K562 (cell line): ENCODE results near the gene ING1.

Source experiments
- BRCA1 ChIP-seq, 2 experiments: fragments of 450-650 bp in 1 of 2; sonication (generic) in 1 of 2; formaldehyde crosslinking in 1 of 2; IDR thresholded peaks; 2 replicates each; pipeline versions ENCODE4 v1.5.0 to v1.6.1; 2017 to 2020; ENCODE audit warnings: mild to moderate bottlenecking in 1 of 2, missing genetic modification reagents in 1 of 2
- CBX3 ChIP-seq, 2 experiments: IDR thresholded peaks; 1 replicate in 1 of 2; 2 replicates in 1 of 2; pipeline ENCODE4 v1.6.1; 2012; ENCODE audit warnings: inconsistent platforms in 2 of 2, low read length in 2 of 2, borderline replicate concordance in 1 of 2, control low read depth in 1 of 2
- CHD7 ChIP-seq: fragments of 200-600 bp; sonication (generic); IDR thresholded peaks from one replicate; pipeline ENCODE4 v1.6.1; 2012; ENCODE audit warnings: mild to moderate bottlenecking, low read depth, low read length, inconsistent platforms
- POLR2A ChIP-seq: fragments of 450-650 bp; conservative IDR thresholded peaks from 2 replicates; pipeline ENCODE4 v1.6.1; 2016
- POLR3A ChIP-seq: IDR thresholded peaks from 2 replicates; pipeline ENCODE4 v1.6.1; 2011; ENCODE audit warnings: borderline replicate concordance, mild to moderate bottlenecking, moderate library complexity; ENCODE audit not compliant: insufficient read length, insufficient read depth; ENCODE audit errors: extremely low read depth
- TAF1 ChIP-seq: IDR thresholded peaks from 2 replicates; pipeline ENCODE4 v1.6.1; 2011; ENCODE audit warnings: mild to moderate bottlenecking, low read length, moderate library complexity; ENCODE audit not compliant: insufficient read depth, control insufficient read depth, severe bottlenecking; ENCODE audit errors: extremely low read depth
- TF ChIP-seq, protein P1 (sequence below): sonication (generic); formaldehyde crosslinking; IDR thresholded peaks from 2 replicates; pipeline ENCODE4 v1.8.1; 2023; ENCODE audit warnings: mild to moderate bottlenecking, missing genetic modification reagents
- TF ChIP-seq, protein P2 (sequence below): sonication (generic); formaldehyde crosslinking; IDR thresholded peaks from 2 replicates; pipeline ENCODE4 v1.8.0; 2022; ENCODE audit warnings: missing genetic modification reagents, mild to moderate bottlenecking, borderline replicate concordance
- TF ChIP-seq, protein P3 (sequence below): sonication (generic); formaldehyde crosslinking; IDR thresholded peaks from 2 replicates; pipeline ENCODE4 v1.8.1; 2023; ENCODE audit warnings: missing genetic modification reagents, mild to moderate bottlenecking, borderline replicate concordance

- TF ChIP-seq CBX3 (IDR thresholded peaks at IDR 0.05; ENCODE audit: borderline replicate concordance in 1 of 2, low read length in 2 of 2) (no peak), POLR3A (no peak), CHD7 (no peak), TAF1 (no peak), BRCA1 (IDR thresholded peaks at IDR 0.05) (no peak), BRCA1 (CRISPR knock-in tag; IDR thresholded peaks at IDR 0.05) (no peak), POLR2A (no peak)
- TF ChIP-seq, protein P1, sequence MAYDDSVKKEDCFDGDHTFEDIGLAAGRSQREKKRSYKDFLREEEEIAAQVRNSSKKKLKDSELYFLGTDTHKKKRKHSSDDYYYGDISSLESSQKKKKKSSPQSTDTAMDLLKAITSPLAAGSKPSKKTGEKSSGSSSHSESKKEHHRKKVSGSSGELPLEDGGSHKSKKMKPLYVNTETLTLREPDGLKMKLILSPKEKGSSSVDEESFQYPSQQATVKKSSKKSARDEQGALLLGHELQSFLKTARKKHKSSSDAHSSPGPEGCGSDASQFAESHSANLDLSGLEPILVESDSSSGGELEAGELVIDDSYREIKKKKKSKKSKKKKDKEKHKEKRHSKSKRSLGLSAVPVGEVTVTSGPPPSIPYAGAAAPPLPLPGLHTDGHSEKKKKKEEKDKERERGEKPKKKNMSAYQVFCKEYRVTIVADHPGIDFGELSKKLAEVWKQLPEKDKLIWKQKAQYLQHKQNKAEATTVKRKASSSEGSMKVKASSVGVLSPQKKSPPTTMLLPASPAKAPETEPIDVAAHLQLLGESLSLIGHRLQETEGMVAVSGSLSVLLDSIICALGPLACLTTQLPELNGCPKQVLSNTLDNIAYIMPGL (CRISPR knock-in tag) = no peak
- TF ChIP-seq, protein P2, sequence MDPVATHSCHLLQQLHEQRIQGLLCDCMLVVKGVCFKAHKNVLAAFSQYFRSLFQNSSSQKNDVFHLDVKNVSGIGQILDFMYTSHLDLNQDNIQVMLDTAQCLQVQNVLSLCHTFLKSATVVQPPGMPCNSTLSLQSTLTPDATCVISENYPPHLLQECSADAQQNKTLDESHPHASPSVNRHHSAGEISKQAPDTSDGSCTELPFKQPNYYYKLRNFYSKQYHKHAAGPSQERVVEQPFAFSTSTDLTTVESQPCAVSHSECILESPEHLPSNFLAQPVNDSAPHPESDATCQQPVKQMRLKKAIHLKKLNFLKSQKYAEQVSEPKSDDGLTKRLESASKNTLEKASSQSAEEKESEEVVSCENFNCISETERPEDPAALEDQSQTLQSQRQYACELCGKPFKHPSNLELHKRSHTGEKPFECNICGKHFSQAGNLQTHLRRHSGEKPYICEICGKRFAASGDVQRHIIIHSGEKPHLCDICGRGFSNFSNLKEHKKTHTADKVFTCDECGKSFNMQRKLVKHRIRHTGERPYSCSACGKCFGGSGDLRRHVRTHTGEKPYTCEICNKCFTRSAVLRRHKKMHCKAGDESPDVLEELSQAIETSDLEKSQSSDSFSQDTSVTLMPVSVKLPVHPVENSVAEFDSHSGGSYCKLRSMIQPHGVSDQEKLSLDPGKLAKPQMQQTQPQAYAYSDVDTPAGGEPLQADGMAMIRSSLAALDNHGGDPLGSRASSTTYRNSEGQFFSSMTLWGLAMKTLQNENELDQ (CRISPR knock-in tag) = no peak
- TF ChIP-seq, protein P3, sequence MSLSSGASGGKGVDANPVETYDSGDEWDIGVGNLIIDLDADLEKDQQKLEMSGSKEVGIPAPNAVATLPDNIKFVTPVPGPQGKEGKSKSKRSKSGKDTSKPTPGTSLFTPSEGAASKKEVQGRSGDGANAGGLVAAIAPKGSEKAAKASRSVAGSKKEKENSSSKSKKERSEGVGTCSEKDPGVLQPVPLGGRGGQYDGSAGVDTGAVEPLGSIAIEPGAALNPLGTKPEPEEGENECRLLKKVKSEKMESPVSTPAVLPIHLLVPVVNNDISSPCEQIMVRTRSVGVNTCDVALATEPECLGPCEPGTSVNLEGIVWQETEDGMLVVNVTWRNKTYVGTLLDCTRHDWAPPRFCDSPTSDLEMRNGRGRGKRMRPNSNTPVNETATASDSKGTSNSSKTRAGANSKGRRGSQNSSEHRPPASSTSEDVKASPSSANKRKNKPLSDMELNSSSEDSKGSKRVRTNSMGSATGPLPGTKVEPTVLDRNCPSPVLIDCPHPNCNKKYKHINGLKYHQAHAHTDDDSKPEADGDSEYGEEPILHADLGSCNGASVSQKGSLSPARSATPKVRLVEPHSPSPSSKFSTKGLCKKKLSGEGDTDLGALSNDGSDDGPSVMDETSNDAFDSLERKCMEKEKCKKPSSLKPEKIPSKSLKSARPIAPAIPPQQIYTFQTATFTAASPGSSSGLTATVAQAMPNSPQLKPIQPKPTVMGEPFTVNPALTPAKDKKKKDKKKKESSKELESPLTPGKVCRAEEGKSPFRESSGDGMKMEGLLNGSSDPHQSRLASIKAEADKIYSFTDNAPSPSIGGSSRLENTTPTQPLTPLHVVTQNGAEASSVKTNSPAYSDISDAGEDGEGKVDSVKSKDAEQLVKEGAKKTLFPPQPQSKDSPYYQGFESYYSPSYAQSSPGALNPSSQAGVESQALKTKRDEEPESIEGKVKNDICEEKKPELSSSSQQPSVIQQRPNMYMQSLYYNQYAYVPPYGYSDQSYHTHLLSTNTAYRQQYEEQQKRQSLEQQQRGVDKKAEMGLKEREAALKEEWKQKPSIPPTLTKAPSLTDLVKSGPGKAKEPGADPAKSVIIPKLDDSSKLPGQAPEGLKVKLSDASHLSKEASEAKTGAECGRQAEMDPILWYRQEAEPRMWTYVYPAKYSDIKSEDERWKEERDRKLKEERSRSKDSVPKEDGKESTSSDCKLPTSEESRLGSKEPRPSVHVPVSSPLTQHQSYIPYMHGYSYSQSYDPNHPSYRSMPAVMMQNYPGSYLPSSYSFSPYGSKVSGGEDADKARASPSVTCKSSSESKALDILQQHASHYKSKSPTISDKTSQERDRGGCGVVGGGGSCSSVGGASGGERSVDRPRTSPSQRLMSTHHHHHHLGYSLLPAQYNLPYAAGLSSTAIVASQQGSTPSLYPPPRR (CRISPR knock-in tag) = no peak
These were observed 36.6 kb upstream of the ING1 start for GRCh38 chr13:110676595-110677587.
